PC-9 (cell line): ENCODE measurements around the gene TMOD1. TPM values are rescaled to one million over a fixed set of nuclear protein-coding genes. Genes with fewer than 3 reads are reported as not detected.
A peak's percentile ranks its signal among the peaks of the same experiment; 100 is the strongest.

Experiments
- BruUV-seq: library from RNA; stranded (reverse); fragments of 400-500 nt; replicated peaks from 2 replicates; lab custom pipeline; 2021; lab: Mats Ljungman, UMichigan
- CTCF ChIA-PET: fragments of 300-600 bp; sonication (Branson Sonifier 250); formaldehyde crosslinking; loops from one replicate; lab custom pipeline; 2022; ENCODE audit warnings: antibody characterized with exemption; lab: Charles Lee
- POLR2A ChIA-PET: fragments of 300-600 bp; sonication (Branson Sonifier 250); formaldehyde crosslinking; loops from one replicate; lab custom pipeline; 2022; ENCODE audit warnings: antibody characterized with exemption; ENCODE audit not compliant: unreplicated experiment; lab: Charles Lee
- DNase-seq, 2 experiments: peaks; one replicate each; pipeline versions ENCODE4 v3.0.0 to v3.0.0-alpha.2; 2015 to 2022; ENCODE audit warnings: mixed read lengths in 1 of 2
- H2AFZ ChIP-seq: fragments of 200-600 bp; sonication (generic); 2 replicates; pipeline ENCODE4 v1.8.1; 2017; ENCODE audit warnings: antibody characterized with exemption
- H3F3A ChIP-seq: fragments of 200-600 bp; sonication (generic); 2 replicates; pipeline ENCODE4 v1.8.1; 2017; ENCODE audit warnings: antibody characterized with exemption, mild to moderate bottlenecking, low read depth; ENCODE audit not compliant: insufficient read depth
- H3K27ac ChIP-seq: fragments of 200-600 bp; sonication (generic); 2 replicates; pipeline ENCODE4 v1.6.1; 2016; ENCODE audit warnings: mixed run types
- H3K27me3 ChIP-seq: fragments of 200-600 bp; sonication (generic); 2 replicates; pipeline ENCODE4 v1.6.1; 2016; ENCODE audit warnings: low read depth, mixed run types; ENCODE audit not compliant: insufficient read depth
- H3K36me3 ChIP-seq: fragments of 200-600 bp; sonication (generic); 2 replicates; pipeline ENCODE4 v1.6.1; 2016; ENCODE audit warnings: low read depth, mixed run types
- H3K4me1 ChIP-seq: fragments of 200-600 bp; sonication (generic); replicated peaks from 2 replicates; pipeline ENCODE4 v1.6.1; 2016; ENCODE audit warnings: mixed run types; ENCODE audit not compliant: insufficient read depth
- H3K4me2 ChIP-seq: fragments of 200-600 bp; sonication (generic); 2 replicates; pipeline ENCODE4 v1.6.1; 2017; ENCODE audit warnings: mixed run types
- H3K4me3 ChIP-seq: fragments of 200-600 bp; sonication (generic); 2 replicates; pipeline ENCODE4 v1.6.1; 2016; ENCODE audit warnings: mixed run types
- H3K79me2 ChIP-seq: fragments of 200-600 bp; sonication (generic); 2 replicates; pipeline ENCODE4 v1.6.1; 2017; ENCODE audit warnings: low read depth, mixed run types
- H3K9me2 ChIP-seq: fragments of 200-600 bp; sonication (generic); 2 replicates; pipeline ENCODE4 v1.8.1; 2017; ENCODE audit warnings: mild to moderate bottlenecking; ENCODE audit not compliant: insufficient read depth
- H3K9me3 ChIP-seq: fragments of 200-600 bp; sonication (generic); 2 replicates; pipeline ENCODE4 v1.8.1; 2016; ENCODE audit warnings: low read depth; ENCODE audit not compliant: insufficient read depth
- H4K20me1 ChIP-seq: fragments of 200-600 bp; sonication (generic); 2 replicates; pipeline ENCODE4 v1.8.1; 2017; ENCODE audit not compliant: insufficient read depth
- EZH2 ChIP-seq: fragments of 200-600 bp; sonication (generic); IDR thresholded peaks from 2 replicates; pipeline ENCODE4 v1.8.0; 2017; ENCODE audit warnings: antibody characterized with exemption, low read depth
- intact Hi-C: fragments of 100-400 bp; cut with micrococcal nuclease; formaldehyde crosslinking; loops from one replicate; pipeline ENCODE4 v1.10.0; 2022; ENCODE audit not compliant: unreplicated experiment
- total RNA-seq: library from RNA; stranded (reverse); gene quantifications from 2 replicates; pipeline ENCODE4 v1.2.3, GENCODE V29; 2021
- TF ChIP-seq, protein P1 (sequence below): fragments of 200-600 bp; sonication (generic); conservative IDR thresholded peaks from 2 replicates; pipeline ENCODE4 v1.6.1; 2017; ENCODE audit warnings: mixed run types, antibody characterized with exemption, mild to moderate bottlenecking, moderate library complexity

TMOD1 gene
- total RNA-seq, 1 experiment from 2014 or later, result 6.8 TPM

- peaks cover 41% of the 10 kb centered on the region for H3F3A ChIP-seq
- H2AFZ ChIP-seq, result peak within 1 kb of the TSS; percentile 86
- DNase-seq, result peak; percentile 94 to 98
- intact Hi-C loops, result loop anchor here (1.0 kb wide), 4 partner anchors 170 to 779 kb away; partner anchors contain the start of genes ANP32B and ZNF782
- ChIA-PET POLR2A (interaction anchor here (0.5 to 0.7 kb wide), 7 partner anchors 31 to 957 kb away, joined by 3 to 11 read pairs (median 5); partner anchors contain the start of gene TRMO), CTCF (interaction anchor here (0.6 to 2.3 kb wide), 5 partner anchors 17 to 247 kb away, joined by 3 to 10 read pairs (median 3); no protein-coding TSS in a partner anchor)
- peak within 1 kb of the TSS; percentile 99 for H3K27ac ChIP-seq
- peak within 1 kb of the TSS; percentile 99 for H3K4me2 ChIP-seq
- no TSS peak for BruUV-seq
- H3K27me3 ChIP-seq, result no peaks in the 10 kb centered on the region
- no peaks in the 10 kb centered on the region for H3K36me3 ChIP-seq
- peaks cover 24% of the 10 kb centered on the region for H4K20me1 ChIP-seq
- TF ChIP-seq EZH2, result no peak
- TF ChIP-seq, protein P1, sequence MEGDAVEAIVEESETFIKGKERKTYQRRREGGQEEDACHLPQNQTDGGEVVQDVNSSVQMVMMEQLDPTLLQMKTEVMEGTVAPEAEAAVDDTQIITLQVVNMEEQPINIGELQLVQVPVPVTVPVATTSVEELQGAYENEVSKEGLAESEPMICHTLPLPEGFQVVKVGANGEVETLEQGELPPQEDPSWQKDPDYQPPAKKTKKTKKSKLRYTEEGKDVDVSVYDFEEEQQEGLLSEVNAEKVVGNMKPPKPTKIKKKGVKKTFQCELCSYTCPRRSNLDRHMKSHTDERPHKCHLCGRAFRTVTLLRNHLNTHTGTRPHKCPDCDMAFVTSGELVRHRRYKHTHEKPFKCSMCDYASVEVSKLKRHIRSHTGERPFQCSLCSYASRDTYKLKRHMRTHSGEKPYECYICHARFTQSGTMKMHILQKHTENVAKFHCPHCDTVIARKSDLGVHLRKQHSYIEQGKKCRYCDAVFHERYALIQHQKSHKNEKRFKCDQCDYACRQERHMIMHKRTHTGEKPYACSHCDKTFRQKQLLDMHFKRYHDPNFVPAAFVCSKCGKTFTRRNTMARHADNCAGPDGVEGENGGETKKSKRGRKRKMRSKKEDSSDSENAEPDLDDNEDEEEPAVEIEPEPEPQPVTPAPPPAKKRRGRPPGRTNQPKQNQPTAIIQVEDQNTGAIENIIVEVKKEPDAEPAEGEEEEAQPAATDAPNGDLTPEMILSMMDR, result no peak
- peaks cover 38% of the 10 kb centered on the region for H3K4me1 ChIP-seq
- H3K4me3 ChIP-seq, result peak within 1 kb of the TSS; percentile 95
- H3K9me2 ChIP-seq, result no peaks in the 10 kb centered on the region
- H3K9me3 ChIP-seq, result no peaks in the 10 kb centered on the region
- H3K79me2 ChIP-seq, result peaks cover 79% of the 10 kb centered on the region
These were observed 131.8 kb downstream of the TMOD1 start, which contains the start of the genes NCBP1 and TSTD2 for GRCh38 chr9:97632985-97633858. TSS of gene NCBP1 (plus strand) at chr9:97633821. CDS start at chr9:97633882, 61 bp downstream. TSS of gene TSTD2 (minus strand) at chr9:97633368. CDS start at chr9:97627562, 5,806 bp downstream.

DNA sequence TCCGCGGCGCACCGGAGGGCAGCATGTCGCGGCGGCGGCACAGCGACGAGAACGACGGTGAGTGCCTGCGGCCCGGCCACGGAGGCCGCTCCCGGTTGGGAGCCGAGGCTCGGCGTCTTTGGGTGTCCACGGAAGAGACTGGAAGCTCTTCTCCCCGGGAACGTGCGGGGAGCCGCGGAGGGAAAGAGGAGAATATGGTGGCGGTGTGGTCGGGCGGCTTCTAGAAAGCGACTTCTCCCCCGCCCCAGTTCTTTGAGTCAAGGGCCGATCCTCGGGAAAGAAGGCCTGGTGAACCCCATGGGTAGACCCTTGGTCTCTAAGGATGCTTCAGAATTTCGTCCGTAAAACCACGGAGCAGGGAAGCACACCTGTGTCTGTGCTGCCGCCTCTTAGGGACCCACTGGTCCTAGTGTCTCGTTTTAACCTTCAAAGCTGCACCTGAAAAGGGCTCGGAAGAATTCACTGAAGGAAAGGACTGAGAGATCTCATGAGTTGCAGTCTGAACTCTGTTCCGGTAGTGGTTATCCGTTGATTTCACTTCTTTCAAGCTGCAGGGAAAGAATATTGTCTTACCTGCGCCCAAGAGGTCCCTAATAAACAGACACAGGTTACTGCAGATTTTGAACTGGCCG lies 132.5 kb downstream of the TMOD1 start:
- peaks cover 42% of the 10 kb centered on the region for H3F3A ChIP-seq
- ChIA-PET CTCF (interaction anchor here (2.3 kb wide), 1 partner anchor 18 kb away, joined by 10 read pairs; no protein-coding TSS in a partner anchor), POLR2A (interaction anchor here (0.6 to 0.7 kb wide), 2 partner anchors 749 to 958 kb away, joined by 5 read pairs; no protein-coding TSS in a partner anchor)
- H3K9me3 ChIP-seq, result no peaks in the 10 kb centered on the region
- peak overlapping the region; percentile 95 for H3K4me3 ChIP-seq
- H4K20me1 ChIP-seq, result peaks cover 31% of the 10 kb centered on the region
- intact Hi-C loops, result loop anchor here (1.0 kb wide), 4 partner anchors 169 to 780 kb away; partner anchors contain the start of genes ANP32B and ZNF782
- no peaks in the 10 kb centered on the region for H3K36me3 ChIP-seq
- TSS peak; percentile 63 for BruUV-seq
- peak overlapping the region; percentile 99 for H3K27ac ChIP-seq
- H3K9me2 ChIP-seq, result no peaks in the 10 kb centered on the region
- peaks cover 38% of the 10 kb centered on the region for H3K4me1 ChIP-seq
- H3K27me3 ChIP-seq, result no peaks in the 10 kb centered on the region
- no peak for DNase-seq
- peaks cover 82% of the 10 kb centered on the region for H3K79me2 ChIP-seq
- H3K4me2 ChIP-seq, result peak overlapping the region; percentile 99
- TF ChIP-seq EZH2, result no peak
- TF ChIP-seq, protein P1, result no peak
- peak overlapping the region; percentile 86 for H2AFZ ChIP-seq

DNA sequence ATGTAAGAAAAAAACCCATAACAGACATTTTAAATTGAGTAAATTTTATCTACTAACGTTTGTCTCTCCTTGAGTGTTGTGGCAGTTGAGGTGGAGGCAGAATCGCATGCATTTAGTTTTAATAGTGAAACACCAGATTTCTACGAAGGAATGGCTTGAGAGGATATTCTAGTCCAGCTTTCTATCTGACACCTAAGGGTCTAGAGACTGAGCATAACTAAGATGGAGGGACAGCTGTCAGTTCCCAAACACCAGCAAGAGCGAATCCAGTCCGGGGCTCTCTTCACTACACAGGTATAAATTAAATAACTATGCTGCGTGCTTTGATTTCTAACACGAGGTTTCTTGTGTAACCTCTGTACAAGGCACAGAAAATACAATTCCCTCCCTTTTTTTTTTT lies 133.6 kb downstream of the TMOD1 start:
- H3K27me3 ChIP-seq, result no peaks in the 10 kb centered on the region
- peaks cover 41% of the 10 kb centered on the region for H4K20me1 ChIP-seq
- no peak for DNase-seq
- H3K4me1 ChIP-seq, result peaks cover 38% of the 10 kb centered on the region
- intact Hi-C loops, result no loop called here
- no peak overlapping the region for H2AFZ ChIP-seq
- H3K9me3 ChIP-seq, result no peaks in the 10 kb centered on the region
- H3K4me3 ChIP-seq, result peak overlapping the region; percentile 95
- peaks cover 43% of the 10 kb centered on the region for H3F3A ChIP-seq
- TF ChIP-seq, protein P1, result no peak
- no peak for TF ChIP-seq EZH2
- no peaks in the 10 kb centered on the region for H3K9me2 ChIP-seq
- no TSS peak for BruUV-seq
- peaks cover 83% of the 10 kb centered on the region for H3K79me2 ChIP-seq
- H3K27ac ChIP-seq, result peak overlapping the region; percentile 99
- H3K4me2 ChIP-seq, result peak overlapping the region; percentile 99
- ChIA-PET CTCF (no interaction called here), POLR2A (interaction anchor here (0.7 to 0.8 kb wide), 2 partner anchors 286 to 845 kb away, joined by 9 to 14 read pairs; no protein-coding TSS in a partner anchor)
- no peaks in the 10 kb centered on the region for H3K36me3 ChIP-seq
